ENCODE data around the gene ZDHHC14.

The ZDHHC14 gene

DNA sequence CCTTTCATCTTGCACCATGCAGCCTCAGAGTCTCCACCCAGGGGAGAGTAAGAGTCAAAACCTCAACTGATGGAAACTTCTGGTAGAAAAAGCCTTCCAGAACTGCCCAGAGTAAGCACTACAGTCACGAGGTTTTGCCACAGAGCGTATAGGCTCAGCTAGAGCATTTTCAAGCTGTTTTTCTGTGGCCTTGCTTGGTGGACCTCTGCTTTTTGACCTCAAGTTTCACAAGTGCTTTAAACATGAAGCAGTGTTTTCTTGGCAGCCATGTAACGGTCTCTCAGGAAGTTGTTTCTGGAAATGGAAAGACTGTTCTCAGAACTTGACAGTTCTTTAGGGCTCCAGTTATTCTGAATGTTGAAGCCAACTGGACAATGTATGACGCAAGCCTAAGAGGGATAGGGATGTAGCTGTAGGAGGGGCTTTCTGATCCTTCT, 146.5 kb downstream of the ZDHHC14 start:
- Histone ChIP-seq H3K4me3 (ENCODE audit: insufficient read length, low read depth) (no peak overlapping the region), H3K36me3 (ENCODE audit: insufficient read depth, insufficient read length, low read length) (no peaks in the 10 kb centered on the region), H3K9ac (ENCODE audit: insufficient read length, low read depth) (no peak overlapping the region), H3K9me3 (ENCODE audit: insufficient read depth, low read length) (no peaks in the 10 kb centered on the region; the same call in 1 of the 2 replicates), H3K27me3 (ENCODE audit: insufficient read depth, insufficient read length) (no peaks in the 10 kb centered on the region), H3K4me1 (ENCODE audit: insufficient read depth, insufficient read length) (peaks cover 9% of the 10 kb centered on the region)
- TF ChIP-seq YY1 (IDR thresholded peaks at IDR 0.05; ENCODE audit: insufficient read depth, insufficient read length) (no peak), ZNF274 (IDR thresholded peaks at IDR 0.05; ENCODE audit: low read depth, low read length) (no peak), SUZ12 (IDR thresholded peaks at IDR 0.05; ENCODE audit: extremely low read depth, insufficient read depth, insufficient read length) (no peak)
- DNase-seq (ENCODE audit: low read depth, low spot score): no peak

DNA sequence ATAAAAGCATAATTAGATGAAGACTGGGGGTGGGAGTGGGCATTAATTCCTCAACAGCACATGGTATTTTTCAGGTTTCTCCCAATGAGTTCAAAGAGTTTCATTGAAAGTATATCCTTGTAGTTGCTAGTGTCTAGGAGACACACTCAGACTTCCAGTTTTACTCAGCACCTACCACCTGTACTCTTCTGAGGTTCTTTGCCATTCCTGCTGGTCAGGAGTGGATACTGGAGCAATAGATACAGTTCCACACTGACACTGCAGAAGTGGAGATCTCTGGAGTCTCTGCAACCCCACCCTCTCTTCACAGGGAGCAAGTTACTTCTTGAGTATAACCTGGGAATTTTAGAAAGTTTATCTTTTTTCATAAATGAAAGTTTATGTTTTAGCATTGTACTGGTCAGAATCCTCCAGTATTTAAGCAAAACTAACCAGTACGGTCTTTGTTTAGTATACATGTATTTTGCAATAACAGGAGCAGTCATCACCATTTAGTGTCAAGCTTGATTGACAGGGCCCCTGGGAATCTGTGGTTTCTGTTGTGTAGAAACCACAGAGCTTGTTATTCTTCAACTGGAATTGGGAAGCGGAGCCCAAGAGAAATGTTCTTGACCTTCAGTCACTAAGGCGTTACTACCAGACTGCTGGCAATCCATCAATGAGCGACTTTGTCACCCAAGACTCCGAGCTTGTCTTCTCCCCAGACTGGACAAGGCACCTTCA, 148.1 kb downstream of the ZDHHC14 start:
- DNase-seq (ENCODE audit: low read depth, low spot score): no peak
- Histone ChIP-seq H3K4me3 (ENCODE audit: insufficient read length, low read depth) (no peak overlapping the region), H3K4me1 (ENCODE audit: insufficient read depth, insufficient read length) (peaks cover 14% of the 10 kb centered on the region)

DNA sequence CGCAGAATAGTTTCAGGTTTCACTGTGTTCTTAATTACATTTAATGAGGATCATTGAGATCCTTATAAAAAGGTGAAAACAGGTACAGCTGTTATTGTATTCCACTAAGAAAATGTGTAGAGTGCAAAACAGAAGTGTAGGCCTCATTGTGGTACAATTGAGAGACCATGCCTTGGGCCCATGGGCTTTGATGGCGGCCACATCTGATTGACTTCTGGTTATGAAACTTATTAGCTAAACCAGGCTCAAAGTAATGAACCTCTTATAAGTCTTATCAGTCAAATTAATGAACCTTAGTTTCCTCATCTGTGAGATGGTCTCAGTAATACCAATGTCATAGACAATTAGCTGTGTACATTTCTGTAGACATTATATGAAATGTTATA, 148.7 kb downstream of the ZDHHC14 start:
- Histone ChIP-seq H3K9me3 (ENCODE audit: insufficient read depth, low read length) (no peaks in the 10 kb centered on the region; the same call in 1 of the 2 replicates), H3K36me3 (ENCODE audit: insufficient read depth, insufficient read length, low read length) (no peaks in the 10 kb centered on the region), H3K4me3 (ENCODE audit: insufficient read length, low read depth) (no peak overlapping the region), H3K9ac (ENCODE audit: insufficient read length, low read depth) (no peak overlapping the region), H3K4me1 (ENCODE audit: insufficient read depth, insufficient read length) (peaks cover 16% of the 10 kb centered on the region), H3K27me3 (ENCODE audit: insufficient read depth, insufficient read length) (no peaks in the 10 kb centered on the region)
- TF ChIP-seq SUZ12 (IDR thresholded peaks at IDR 0.05; ENCODE audit: extremely low read depth, insufficient read depth, insufficient read length) (no peak), ZNF274 (IDR thresholded peaks at IDR 0.05; ENCODE audit: low read depth, low read length) (no peak), YY1 (IDR thresholded peaks at IDR 0.05; ENCODE audit: insufficient read depth, insufficient read length) (no peak)
- no peak for DNase-seq (ENCODE audit: low read depth, low spot score)

More for the DNA sequence above, 148.1 kb downstream of the ZDHHC14 start:
- Histone ChIP-seq H3K9me3 (ENCODE audit: insufficient read depth, low read length) (no peaks in the 10 kb centered on the region; the same call in 1 of the 2 replicates), H3K9ac (ENCODE audit: insufficient read length, low read depth) (no peak overlapping the region), H3K27me3 (ENCODE audit: insufficient read depth, insufficient read length) (no peaks in the 10 kb centered on the region), H3K36me3 (ENCODE audit: insufficient read depth, insufficient read length, low read length) (no peaks in the 10 kb centered on the region)
- TF ChIP-seq SUZ12 (IDR thresholded peaks at IDR 0.05; ENCODE audit: extremely low read depth, insufficient read depth, insufficient read length) (no peak), YY1 (IDR thresholded peaks at IDR 0.05; ENCODE audit: insufficient read depth, insufficient read length) (no peak), ZNF274 (IDR thresholded peaks at IDR 0.05; ENCODE audit: low read depth, low read length) (no peak)

DNA sequence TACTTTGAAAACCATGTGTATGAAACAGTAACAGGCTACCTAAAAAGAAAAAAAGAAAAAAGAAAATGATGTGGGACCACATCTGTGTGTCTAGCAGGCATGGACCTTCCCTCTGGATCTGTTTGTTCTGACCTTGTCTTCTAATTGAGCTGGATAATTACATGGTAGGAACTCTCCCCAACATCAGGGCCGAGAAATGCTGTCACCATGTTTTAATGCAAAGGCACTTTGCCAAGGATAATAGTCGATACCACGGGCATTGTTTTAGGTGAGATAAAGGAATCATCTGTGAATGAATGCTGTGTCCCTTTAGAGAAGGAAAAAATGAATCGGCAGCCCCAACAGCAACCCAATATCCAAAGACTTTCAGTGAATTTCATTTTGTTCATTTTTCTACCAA, 149.1 kb downstream of the ZDHHC14 start:
- no peak for DNase-seq (ENCODE audit: low read depth, low spot score)
- Histone ChIP-seq H3K4me1 (ENCODE audit: insufficient read depth, insufficient read length) (peaks cover 16% of the 10 kb centered on the region), H3K27me3 (ENCODE audit: insufficient read depth, insufficient read length) (no peaks in the 10 kb centered on the region), H3K4me3 (ENCODE audit: insufficient read length, low read depth) (no peak overlapping the region), H3K36me3 (ENCODE audit: insufficient read depth, insufficient read length, low read length) (no peaks in the 10 kb centered on the region), H3K9me3 (ENCODE audit: insufficient read depth, low read length) (no peaks in the 10 kb centered on the region; the same call in 1 of the 2 replicates), H3K9ac (ENCODE audit: insufficient read length, low read depth) (no peak overlapping the region)
- no peak for TF ChIP-seq SUZ12 (IDR thresholded peaks at IDR 0.05; ENCODE audit: extremely low read depth, insufficient read depth, insufficient read length)
- TF ChIP-seq YY1 (IDR thresholded peaks at IDR 0.05; ENCODE audit: insufficient read depth, insufficient read length): no peak
- TF ChIP-seq ZNF274 (IDR thresholded peaks at IDR 0.05; ENCODE audit: low read depth, low read length): no peak

DNA sequence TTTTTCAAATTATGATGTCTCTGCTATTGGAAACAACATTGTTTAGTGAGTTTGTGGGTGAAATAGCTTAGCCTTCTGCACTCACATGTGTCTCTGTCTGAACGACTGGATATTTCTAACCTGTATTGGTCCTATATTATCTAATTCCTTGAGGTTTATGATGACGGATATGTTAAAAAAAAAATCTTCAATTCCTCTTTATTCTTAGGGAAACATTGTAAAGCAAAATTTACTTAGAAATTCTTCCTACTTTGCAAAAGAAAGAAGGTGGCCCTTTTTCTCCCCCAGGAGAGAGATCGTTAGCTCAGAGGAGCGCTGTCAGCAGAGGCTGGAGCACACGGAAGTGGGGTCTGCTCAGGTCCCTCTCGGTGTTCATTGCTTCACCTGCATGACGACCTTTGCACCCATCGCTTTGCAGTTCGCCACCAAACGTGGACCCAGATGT, 149.8 kb downstream of the ZDHHC14 start:
- peaks cover 16% of the 10 kb centered on the region for H3K4me1 ChIP-seq (ENCODE audit: insufficient read depth, insufficient read length)
- TF ChIP-seq SUZ12 (IDR thresholded peaks at IDR 0.05; ENCODE audit: extremely low read depth, insufficient read depth, insufficient read length) (no peak), ZNF274 (IDR thresholded peaks at IDR 0.05; ENCODE audit: low read depth, low read length) (no peak), YY1 (IDR thresholded peaks at IDR 0.05; ENCODE audit: insufficient read depth, insufficient read length) (no peak)
- no peak overlapping the region for H3K9ac ChIP-seq (ENCODE audit: insufficient read length, low read depth)
- no peak for DNase-seq (ENCODE audit: low read depth, low spot score)
- H3K27me3 ChIP-seq (ENCODE audit: insufficient read depth, insufficient read length): no peaks in the 10 kb centered on the region
- no peaks in the 10 kb centered on the region for H3K36me3 ChIP-seq (ENCODE audit: insufficient read depth, insufficient read length, low read length)
- H3K4me3 ChIP-seq (ENCODE audit: insufficient read length, low read depth): no peak overlapping the region
- no peaks in the 10 kb centered on the region; the same call in 1 of the 2 replicates for H3K9me3 ChIP-seq (ENCODE audit: insufficient read depth, low read length)

DNA sequence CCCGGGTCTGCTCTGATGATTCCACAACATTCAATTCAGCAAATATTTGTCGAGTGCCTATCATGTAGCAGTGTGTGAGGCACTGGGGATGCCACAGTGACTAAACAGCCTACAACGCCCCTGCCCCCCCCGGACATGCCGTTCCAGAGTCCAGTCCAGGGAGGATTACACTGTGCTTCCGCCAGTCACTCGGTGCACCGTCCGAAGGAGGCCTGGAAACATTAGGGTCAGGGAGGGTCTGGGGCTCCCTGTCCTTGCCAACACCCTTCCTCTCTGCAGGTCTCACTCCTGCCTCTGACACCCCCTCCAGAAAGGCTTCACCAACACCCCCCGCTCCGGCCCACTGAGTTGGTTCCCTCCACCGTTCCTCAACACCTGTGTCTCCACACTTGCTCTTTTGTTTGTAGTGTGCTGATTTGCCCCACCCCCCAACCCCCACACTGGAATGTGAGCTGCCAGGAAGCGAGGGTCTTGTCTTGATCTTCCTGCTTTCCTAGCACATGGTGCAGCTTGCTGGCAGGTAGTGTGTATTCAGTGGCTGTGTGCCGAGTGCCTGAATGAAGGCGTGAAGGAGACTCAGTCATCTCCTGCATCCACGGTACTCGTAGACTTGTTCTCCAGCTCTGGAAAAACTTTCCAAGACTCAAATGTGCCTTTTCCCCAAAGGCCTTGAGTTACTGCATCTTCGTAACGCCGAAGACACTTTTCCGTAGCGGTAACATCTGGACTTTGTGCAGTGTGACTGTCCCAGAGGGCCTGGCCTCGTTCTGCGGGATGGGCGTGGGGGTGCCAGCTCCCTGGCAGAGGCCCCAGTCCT, 150.4 kb downstream of the ZDHHC14 start:
- no peak for DNase-seq (ENCODE audit: low read depth, low spot score)
- H3K4me3 ChIP-seq (ENCODE audit: insufficient read length, low read depth): no peak overlapping the region
- H3K36me3 ChIP-seq (ENCODE audit: insufficient read depth, insufficient read length, low read length): no peaks in the 10 kb centered on the region
- no peak overlapping the region for H3K9ac ChIP-seq (ENCODE audit: insufficient read length, low read depth)
- H3K4me1 ChIP-seq (ENCODE audit: insufficient read depth, insufficient read length): peaks cover 16% of the 10 kb centered on the region
- no peaks in the 10 kb centered on the region for H3K27me3 ChIP-seq (ENCODE audit: insufficient read depth, insufficient read length)
- TF ChIP-seq ZNF274 (IDR thresholded peaks at IDR 0.05; ENCODE audit: low read depth, low read length) (no peak), YY1 (IDR thresholded peaks at IDR 0.05; ENCODE audit: insufficient read depth, insufficient read length) (no peak), SUZ12 (IDR thresholded peaks at IDR 0.05; ENCODE audit: extremely low read depth, insufficient read depth, insufficient read length) (no peak)
- no peaks in the 10 kb centered on the region; the same call in 1 of the 2 replicates for H3K9me3 ChIP-seq (ENCODE audit: insufficient read depth, low read length)

DNA sequence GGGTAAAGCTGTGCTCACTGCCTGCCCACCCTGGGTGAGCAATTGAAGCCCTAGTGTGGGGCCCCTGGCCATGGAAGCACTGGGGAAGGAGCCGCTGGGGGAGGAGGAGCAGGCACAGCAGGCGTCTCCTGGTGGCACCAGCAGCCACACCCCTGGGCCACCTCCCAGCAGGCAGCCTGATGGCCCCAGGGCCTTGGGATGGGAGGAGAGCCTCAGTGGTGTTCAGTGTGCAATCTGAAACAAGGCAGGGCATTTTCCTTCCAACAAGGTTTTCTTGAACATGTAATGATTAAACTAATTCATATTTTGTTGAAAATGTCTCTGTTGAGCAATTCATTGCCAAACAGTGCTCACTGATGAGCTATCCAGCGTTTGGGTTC, 151.0 kb downstream of the ZDHHC14 start:
- Histone ChIP-seq H3K36me3 (ENCODE audit: insufficient read depth, insufficient read length, low read length) (no peaks in the 10 kb centered on the region), H3K27me3 (ENCODE audit: insufficient read depth, insufficient read length) (no peaks in the 10 kb centered on the region), H3K4me1 (ENCODE audit: insufficient read depth, insufficient read length) (peaks cover 16% of the 10 kb centered on the region), H3K9ac (ENCODE audit: insufficient read length, low read depth) (no peak overlapping the region), H3K4me3 (ENCODE audit: insufficient read length, low read depth) (no peak overlapping the region), H3K9me3 (ENCODE audit: insufficient read depth, low read length) (no peaks in the 10 kb centered on the region)
- DNase-seq (ENCODE audit: low read depth, low spot score): no peak
- TF ChIP-seq ZNF274 (IDR thresholded peaks at IDR 0.05; ENCODE audit: low read depth, low read length) (no peak), YY1 (IDR thresholded peaks at IDR 0.05; ENCODE audit: insufficient read depth, insufficient read length) (no peak), SUZ12 (IDR thresholded peaks at IDR 0.05; ENCODE audit: extremely low read depth, insufficient read depth, insufficient read length) (no peak)
